ENCODE data around the gene ASTN1.
A peak's percentile ranks its signal among the peaks of the same experiment; 100 is the strongest.

Gene ASTN1

DNA sequence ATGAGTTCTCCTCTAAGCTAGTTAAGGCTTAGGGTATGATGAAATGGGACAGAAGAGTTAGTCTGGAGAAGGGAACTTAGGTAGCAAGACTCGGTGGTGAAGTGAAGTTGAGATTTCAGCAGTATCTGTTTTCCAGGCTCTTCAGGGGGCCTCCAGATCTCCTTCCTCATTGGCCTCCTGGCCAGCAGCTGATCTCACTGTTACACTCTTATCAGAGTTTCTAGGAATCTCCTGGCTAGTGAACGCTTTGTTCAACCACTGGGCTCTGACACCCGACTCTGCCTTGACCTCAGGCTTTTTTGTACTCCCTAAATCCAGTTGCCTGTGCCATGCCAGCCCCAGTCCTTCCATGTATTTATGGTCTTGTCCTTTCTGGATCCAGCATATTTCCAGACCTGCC lies 311.0 kb downstream of the ASTN1 start:
- no peaks in the 10 kb centered on the region for H3K9me3 ChIP-seq (ENCODE audit: control insufficient read depth in 5 of 5, low read length in 5 of 5)
- no peak overlapping the region for H3K4me3 ChIP-seq (ENCODE audit: low read depth in 1 of 5, low read length in 5 of 5)
- no peak overlapping the region for H3K9ac ChIP-seq (ENCODE audit: low read length in 5 of 5)
- H3K4me1 ChIP-seq (ENCODE audit: control insufficient read depth in 5 of 5, insufficient read depth in 5 of 5, low read length in 5 of 5), result no peaks in the 10 kb centered on the region
- H3K27ac ChIP-seq (ENCODE audit: low read depth, low read length), result no peak overlapping the region
- H3K27me3 ChIP-seq (ENCODE audit: control insufficient read depth in 5 of 5, insufficient read depth in 4 of 5, low read length in 5 of 5), result no peaks in the 10 kb centered on the region
- H3K36me3 ChIP-seq (ENCODE audit: control insufficient read depth in 5 of 5, insufficient read depth in 5 of 5, low read length in 5 of 5), result no peaks in the 10 kb centered on the region

DNA sequence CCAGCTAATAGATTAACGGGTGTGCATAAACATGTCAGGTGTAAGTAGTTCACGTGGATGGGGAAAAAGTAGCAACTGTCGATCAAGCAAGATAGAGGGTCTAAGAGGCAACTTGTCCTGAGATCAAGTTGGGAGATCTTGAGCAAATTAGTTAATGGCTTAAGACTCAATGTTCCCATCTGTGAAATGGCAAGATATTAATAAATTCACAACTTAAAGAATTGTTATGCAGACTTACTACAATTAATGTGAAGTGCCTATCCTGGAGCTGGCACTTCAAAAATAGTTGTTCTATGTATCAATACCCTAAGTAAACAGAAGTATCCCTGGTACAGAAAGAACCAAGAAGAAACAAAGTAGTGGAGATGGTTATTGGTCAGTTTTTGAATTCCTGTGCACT lies 312.4 kb downstream of the ASTN1 start:
- H3K9me3 ChIP-seq (ENCODE audit: control insufficient read depth in 5 of 5, low read length in 5 of 5), result no peaks in the 10 kb centered on the region
- H3K4me1 ChIP-seq (ENCODE audit: control insufficient read depth in 5 of 5, insufficient read depth in 5 of 5, low read length in 5 of 5), result peaks cover 0 to 1% (median under 1%) of the 10 kb centered on the region in 5 donors
- H3K4me3 ChIP-seq (ENCODE audit: low read depth in 1 of 5, low read length in 5 of 5), result no peak overlapping the region
- H3K27ac ChIP-seq (ENCODE audit: low read depth, low read length), result no peak overlapping the region
- no peak overlapping the region for H3K9ac ChIP-seq (ENCODE audit: low read length in 5 of 5)
- no peaks in the 10 kb centered on the region for H3K36me3 ChIP-seq (ENCODE audit: control insufficient read depth in 5 of 5, insufficient read depth in 5 of 5, low read length in 5 of 5)
- H3K27me3 ChIP-seq (ENCODE audit: control insufficient read depth in 5 of 5, insufficient read depth in 4 of 5, low read length in 5 of 5), result no peaks in the 10 kb centered on the region

DNA sequence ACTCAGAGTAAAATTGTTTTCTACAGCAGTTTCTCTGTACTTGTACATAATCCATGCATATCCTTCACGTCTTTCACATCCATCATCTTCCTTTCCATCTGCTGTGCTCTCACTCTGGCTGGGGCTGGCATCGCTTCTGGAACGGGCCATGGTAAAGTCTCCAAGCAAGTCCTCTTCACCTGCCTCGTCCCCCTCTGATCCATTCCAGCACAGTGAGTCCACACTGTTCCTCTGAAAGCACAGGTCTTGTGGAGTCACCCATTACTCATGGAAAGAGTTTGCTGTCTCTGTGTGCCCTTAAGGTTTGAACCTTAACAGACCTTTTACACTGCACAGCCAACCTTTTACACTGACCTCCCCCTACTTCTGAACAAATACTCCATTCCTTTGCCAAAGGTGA lies 313.6 kb downstream of the ASTN1 start:
- H3K9me3 ChIP-seq (ENCODE audit: control insufficient read depth in 5 of 5, low read length in 5 of 5), result no peaks in the 10 kb centered on the region
- no peaks in the 10 kb centered on the region for H3K36me3 ChIP-seq (ENCODE audit: control insufficient read depth in 5 of 5, insufficient read depth in 5 of 5, low read length in 5 of 5)
- no peak overlapping the region for H3K9ac ChIP-seq (ENCODE audit: low read length in 5 of 5)
- no peak overlapping the region for H3K4me3 ChIP-seq (ENCODE audit: low read depth in 1 of 5, low read length in 5 of 5)
- H3K27ac ChIP-seq (ENCODE audit: low read depth, low read length), result no peak overlapping the region
- peaks cover 0 to 6% (median 4%) of the 10 kb centered on the region in 5 donors for H3K4me1 ChIP-seq (ENCODE audit: control insufficient read depth in 5 of 5, insufficient read depth in 5 of 5, low read length in 5 of 5)
- H3K27me3 ChIP-seq (ENCODE audit: control insufficient read depth in 5 of 5, insufficient read depth in 4 of 5, low read length in 5 of 5), result no peaks in the 10 kb centered on the region

DNA sequence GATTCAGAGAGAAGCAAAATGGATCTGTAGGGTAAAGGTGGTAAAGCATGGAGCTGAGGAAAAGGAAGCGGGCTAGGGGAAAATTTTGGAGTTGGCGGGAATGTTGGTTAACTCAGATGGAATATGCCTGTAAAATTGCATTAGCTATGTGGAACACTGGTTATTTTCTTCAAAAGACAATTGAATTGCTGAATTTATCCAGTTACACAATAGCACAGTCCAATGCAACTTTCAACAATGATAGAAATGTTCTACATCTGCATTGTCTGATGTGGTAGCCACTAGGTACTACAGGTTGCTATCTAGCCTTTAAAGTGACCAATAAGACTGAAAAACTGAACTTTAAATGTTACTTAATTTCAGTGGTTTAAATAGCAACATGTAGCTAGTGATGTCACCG lies 315.2 kb downstream of the ASTN1 start:
- Histone ChIP-seq H3K27ac (ENCODE audit: low read depth, low read length) (no peak overlapping the region), H3K9ac (ENCODE audit: low read length in 5 of 5) (no peak overlapping the region)

DNA sequence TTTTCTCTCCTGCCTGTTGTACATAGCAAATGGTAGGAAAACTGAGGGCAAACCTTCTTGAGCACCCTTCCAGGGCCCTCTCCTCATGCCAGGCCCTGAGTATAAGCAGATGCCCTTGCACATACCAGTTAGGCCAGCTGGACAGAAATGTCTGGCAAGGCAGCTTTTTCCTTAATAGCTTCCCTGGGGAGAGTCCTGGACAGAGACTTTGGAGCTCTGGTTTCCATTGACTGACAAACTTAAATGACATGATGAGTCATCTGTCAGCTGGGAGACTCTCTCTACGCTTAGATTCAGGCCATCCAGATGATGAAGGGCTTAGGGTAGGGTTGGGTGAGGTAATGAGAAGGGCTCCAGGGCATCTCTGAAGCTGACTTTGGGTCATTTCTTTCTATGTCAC lies 317.5 kb downstream of the ASTN1 start:
- H3K27me3 ChIP-seq (ENCODE audit: control insufficient read depth in 5 of 5, insufficient read depth in 4 of 5, low read length in 5 of 5), result no peaks in the 10 kb centered on the region
- peaks cover 0 to 20% (median 14%) of the 10 kb centered on the region in 5 donors for H3K4me1 ChIP-seq (ENCODE audit: control insufficient read depth in 5 of 5, insufficient read depth in 5 of 5, low read length in 5 of 5)
- H3K4me3 ChIP-seq (ENCODE audit: low read depth in 1 of 5, low read length in 5 of 5), result no peak overlapping the region
- H3K9me3 ChIP-seq (ENCODE audit: control insufficient read depth in 5 of 5, low read length in 5 of 5), result no peaks in the 10 kb centered on the region
- no peak overlapping the region for H3K27ac ChIP-seq (ENCODE audit: low read depth, low read length)
- H3K36me3 ChIP-seq (ENCODE audit: control insufficient read depth in 5 of 5, insufficient read depth in 5 of 5, low read length in 5 of 5), result no peaks in the 10 kb centered on the region
- no peak overlapping the region for H3K9ac ChIP-seq (ENCODE audit: low read length in 5 of 5)

More for the DNA sequence above, 315.2 kb downstream of the ASTN1 start:
- Histone ChIP-seq H3K27me3 (ENCODE audit: control insufficient read depth in 5 of 5, insufficient read depth in 4 of 5, low read length in 5 of 5) (no peaks in the 10 kb centered on the region), H3K9me3 (ENCODE audit: control insufficient read depth in 5 of 5, low read length in 5 of 5) (no peaks in the 10 kb centered on the region), H3K4me3 (ENCODE audit: low read depth in 1 of 5, low read length in 5 of 5) (no peak overlapping the region), H3K4me1 (ENCODE audit: control insufficient read depth in 5 of 5, insufficient read depth in 5 of 5, low read length in 5 of 5) (peaks cover 0 to 6% (median 4%) of the 10 kb centered on the region in 5 donors), H3K36me3 (ENCODE audit: control insufficient read depth in 5 of 5, insufficient read depth in 5 of 5, low read length in 5 of 5) (no peaks in the 10 kb centered on the region)

DNA sequence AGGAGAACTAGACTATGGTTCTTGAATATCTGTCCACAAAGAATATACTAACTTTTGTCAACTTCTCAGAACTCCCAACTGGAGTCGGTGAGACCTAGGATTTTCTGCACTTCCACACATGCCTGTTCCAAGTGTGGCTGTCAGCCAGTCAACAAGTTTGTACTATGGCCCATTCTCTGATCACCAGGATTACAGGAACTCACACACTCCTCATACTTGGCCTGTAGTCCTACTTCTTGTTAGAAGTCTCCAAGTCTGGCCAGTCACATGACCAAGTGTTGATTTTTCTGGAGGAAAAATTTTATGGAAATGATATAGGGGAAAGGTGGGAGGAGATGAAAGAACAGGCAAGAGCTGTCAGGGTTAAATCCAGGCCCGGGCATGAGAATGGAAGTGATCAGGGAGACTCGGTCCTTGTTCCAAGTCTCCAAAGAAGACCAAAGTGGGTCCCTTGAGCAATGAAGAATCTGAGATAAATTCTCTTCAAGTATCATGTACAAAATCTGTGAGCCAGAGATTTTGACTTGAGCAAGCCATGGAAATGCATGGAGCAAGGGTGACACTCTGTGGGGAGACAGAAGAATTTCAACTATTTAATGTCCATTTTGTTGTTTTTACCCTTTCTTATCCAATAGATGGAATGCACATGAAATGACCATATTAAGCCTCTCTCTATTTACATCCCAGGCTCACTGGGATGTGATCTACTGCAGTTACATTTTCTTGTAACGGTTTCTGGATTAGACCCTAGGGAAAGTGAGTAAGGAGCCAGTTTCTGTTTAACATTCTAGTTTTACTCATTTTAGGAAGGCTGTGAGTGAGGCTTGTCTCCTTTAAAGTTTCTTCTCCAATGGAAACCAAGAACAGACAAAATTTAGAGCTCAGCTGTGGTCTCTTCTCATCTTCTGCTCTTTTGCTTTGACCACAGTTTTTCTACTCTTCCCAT lies 320.9 kb downstream of the ASTN1 start:
- H3K4me3 ChIP-seq (ENCODE audit: low read depth in 1 of 5, low read length in 5 of 5), result no peak overlapping the region
- H3K9ac ChIP-seq (ENCODE audit: low read length in 5 of 5), result no peak overlapping the region
- no peaks in the 10 kb centered on the region for H3K36me3 ChIP-seq (ENCODE audit: control insufficient read depth in 5 of 5, insufficient read depth in 5 of 5, low read length in 5 of 5)
- no peaks in the 10 kb centered on the region for H3K27me3 ChIP-seq (ENCODE audit: control insufficient read depth in 5 of 5, insufficient read depth in 4 of 5, low read length in 5 of 5)
- no peaks in the 10 kb centered on the region for H3K9me3 ChIP-seq (ENCODE audit: control insufficient read depth in 5 of 5, low read length in 5 of 5)
- H3K27ac ChIP-seq (ENCODE audit: low read depth, low read length), result peak overlapping the region; percentile 8
- H3K4me1 ChIP-seq (ENCODE audit: control insufficient read depth in 5 of 5, insufficient read depth in 5 of 5, low read length in 5 of 5), result peaks cover 0 to 27% (median 19%) of the 10 kb centered on the region in 5 donors

DNA sequence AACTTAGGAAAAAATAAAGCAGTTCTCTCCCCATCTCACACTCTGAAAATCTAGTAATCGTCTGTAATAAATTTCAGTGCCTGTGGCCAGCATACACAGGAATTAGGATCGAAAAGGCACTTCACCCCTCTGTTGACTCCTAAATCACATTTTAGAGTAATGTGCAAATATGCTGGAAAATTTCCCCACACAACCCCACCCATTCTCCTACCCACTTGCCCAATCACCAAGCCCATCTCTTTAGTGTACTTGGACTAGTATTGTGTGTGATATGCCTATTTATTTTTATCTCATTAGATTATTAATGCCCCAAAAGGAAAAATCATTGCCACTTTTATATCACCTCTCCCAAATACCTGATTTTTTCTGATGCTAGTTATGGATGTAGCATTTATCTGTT lies 323.3 kb downstream of the ASTN1 start:
- H3K9ac ChIP-seq (ENCODE audit: low read length in 5 of 5), result no peak overlapping the region
- H3K36me3 ChIP-seq (ENCODE audit: control insufficient read depth in 5 of 5, insufficient read depth in 5 of 5, low read length in 5 of 5), result no peaks in the 10 kb centered on the region
- peaks cover 0 to 21% (median 14%) of the 10 kb centered on the region in 5 donors for H3K4me1 ChIP-seq (ENCODE audit: control insufficient read depth in 5 of 5, insufficient read depth in 5 of 5, low read length in 5 of 5)
- H3K27me3 ChIP-seq (ENCODE audit: control insufficient read depth in 5 of 5, insufficient read depth in 4 of 5, low read length in 5 of 5), result no peaks in the 10 kb centered on the region
- H3K9me3 ChIP-seq (ENCODE audit: control insufficient read depth in 5 of 5, low read length in 5 of 5), result no peaks in the 10 kb centered on the region
- H3K27ac ChIP-seq (ENCODE audit: low read depth, low read length), result no peak overlapping the region
- no peak overlapping the region for H3K4me3 ChIP-seq (ENCODE audit: low read depth in 1 of 5, low read length in 5 of 5)

DNA sequence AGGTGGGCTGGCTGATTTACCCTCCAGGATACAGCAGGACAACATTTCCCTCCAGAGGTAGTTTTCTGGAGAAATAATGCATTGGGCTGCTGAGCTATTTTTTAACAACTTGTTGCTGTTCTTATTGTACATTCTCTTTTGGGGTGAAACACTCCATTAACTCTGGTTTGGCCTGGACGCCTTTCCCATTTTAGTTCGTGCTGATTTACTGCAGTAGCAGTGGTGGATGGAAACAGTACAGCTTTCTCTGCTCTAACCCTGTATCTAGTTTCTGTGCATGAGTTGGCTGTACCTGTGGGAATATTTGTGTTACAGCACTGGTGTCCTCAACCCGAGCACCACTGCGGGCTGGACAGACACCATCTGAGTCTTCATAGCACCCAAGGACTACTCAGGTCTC lies 325.3 kb downstream of the ASTN1 start:
- no peak overlapping the region for H3K4me3 ChIP-seq (ENCODE audit: low read depth in 1 of 5, low read length in 5 of 5)
- peaks cover 0 to 21% (median 14%) of the 10 kb centered on the region in 5 donors for H3K4me1 ChIP-seq (ENCODE audit: control insufficient read depth in 5 of 5, insufficient read depth in 5 of 5, low read length in 5 of 5)
- H3K9me3 ChIP-seq (ENCODE audit: control insufficient read depth in 5 of 5, low read length in 5 of 5), result no peaks in the 10 kb centered on the region
- no peaks in the 10 kb centered on the region for H3K36me3 ChIP-seq (ENCODE audit: control insufficient read depth in 5 of 5, insufficient read depth in 5 of 5, low read length in 5 of 5)
- no peaks in the 10 kb centered on the region for H3K27me3 ChIP-seq (ENCODE audit: control insufficient read depth in 5 of 5, insufficient read depth in 4 of 5, low read length in 5 of 5)
- no peak overlapping the region for H3K9ac ChIP-seq (ENCODE audit: low read length in 5 of 5)
- no peak overlapping the region for H3K27ac ChIP-seq (ENCODE audit: low read depth, low read length)

DNA sequence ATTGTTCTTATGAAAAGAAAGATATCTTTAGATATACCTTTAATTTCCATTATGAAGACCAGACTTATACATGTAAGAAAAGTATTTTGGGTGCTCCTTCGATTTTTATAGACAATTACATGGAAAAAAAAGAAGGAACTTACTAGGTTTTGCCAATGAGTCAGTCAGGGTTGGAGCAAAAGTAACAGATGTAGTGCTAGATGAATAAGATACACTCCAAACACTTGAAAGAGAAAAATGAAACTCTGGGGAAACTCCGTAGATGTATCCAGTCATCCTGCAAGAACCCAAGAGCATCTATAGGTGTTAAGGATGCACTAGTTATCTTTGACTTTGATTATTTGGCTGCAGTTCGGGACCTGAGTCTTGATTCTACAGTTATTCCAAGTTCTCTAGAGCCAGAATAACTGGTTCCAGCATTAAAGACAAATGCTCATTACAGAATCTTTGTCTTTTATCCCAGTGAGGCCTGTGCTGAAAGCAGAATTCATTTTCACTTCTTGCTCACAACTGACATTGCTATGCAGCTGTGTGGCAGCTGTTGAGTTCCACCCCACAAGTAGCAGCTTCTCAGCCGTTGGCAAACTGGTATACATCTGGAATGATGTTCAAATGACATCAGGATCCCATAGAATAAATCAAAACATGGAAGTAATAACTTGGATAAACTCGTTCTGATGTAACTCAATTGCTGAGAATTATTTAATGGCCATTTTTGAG lies 326.1 kb downstream of the ASTN1 start:
- H3K9ac ChIP-seq (ENCODE audit: low read length in 5 of 5), result no peak overlapping the region
- no peak overlapping the region for H3K27ac ChIP-seq (ENCODE audit: low read depth, low read length)
- H3K9me3 ChIP-seq (ENCODE audit: control insufficient read depth in 5 of 5, low read length in 5 of 5), result no peaks in the 10 kb centered on the region
- no peaks in the 10 kb centered on the region for H3K27me3 ChIP-seq (ENCODE audit: control insufficient read depth in 5 of 5, insufficient read depth in 4 of 5, low read length in 5 of 5)
- no peak overlapping the region for H3K4me3 ChIP-seq (ENCODE audit: low read depth in 1 of 5, low read length in 5 of 5)
- peaks cover 0 to 20% (median 14%) of the 10 kb centered on the region in 5 donors for H3K4me1 ChIP-seq (ENCODE audit: control insufficient read depth in 5 of 5, insufficient read depth in 5 of 5, low read length in 5 of 5)
- H3K36me3 ChIP-seq (ENCODE audit: control insufficient read depth in 5 of 5, insufficient read depth in 5 of 5, low read length in 5 of 5), result no peaks in the 10 kb centered on the region

DNA sequence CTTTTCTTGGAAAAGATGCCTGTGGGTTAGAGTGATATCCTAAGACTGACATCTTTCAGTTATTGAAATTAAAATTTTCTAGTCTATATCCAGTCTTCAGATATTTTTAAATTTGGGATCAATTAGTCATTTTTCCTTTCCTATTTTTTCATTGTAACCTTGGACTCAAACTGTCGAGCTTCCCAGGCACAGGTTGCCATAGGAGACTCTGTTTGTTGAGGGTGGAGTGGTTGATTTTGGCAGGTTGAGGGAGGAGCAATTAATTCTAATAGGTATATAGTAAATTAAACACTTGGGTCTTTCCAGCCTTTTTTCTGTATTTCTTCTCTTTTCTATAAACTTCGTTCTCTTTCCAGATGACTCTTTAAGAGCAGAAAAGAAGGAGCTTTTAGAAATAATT lies 326.8 kb downstream of the ASTN1 start:
- no peaks in the 10 kb centered on the region for H3K27me3 ChIP-seq (ENCODE audit: control insufficient read depth in 5 of 5, insufficient read depth in 4 of 5, low read length in 5 of 5)
- no peak overlapping the region for H3K4me3 ChIP-seq (ENCODE audit: low read depth in 1 of 5, low read length in 5 of 5)
- H3K36me3 ChIP-seq (ENCODE audit: control insufficient read depth in 5 of 5, insufficient read depth in 5 of 5, low read length in 5 of 5), result no peaks in the 10 kb centered on the region
- no peak overlapping the region for H3K27ac ChIP-seq (ENCODE audit: low read depth, low read length)
- peaks cover 0 to 14% (median 12%) of the 10 kb centered on the region in 5 donors for H3K4me1 ChIP-seq (ENCODE audit: control insufficient read depth in 5 of 5, insufficient read depth in 5 of 5, low read length in 5 of 5)
- no peaks in the 10 kb centered on the region for H3K9me3 ChIP-seq (ENCODE audit: control insufficient read depth in 5 of 5, low read length in 5 of 5)
- no peak overlapping the region for H3K9ac ChIP-seq (ENCODE audit: low read length in 5 of 5)

All from subcutaneous abdominal adipose tissue (tissue), 5 donors.